Endothelial cell of hepatic sinusoid (primary cell): ENCODE results near the gene FRAS1.

Experiments used
- in situ Hi-C: cut with HindIII; loops from 2 replicates; pipeline ENCODE4 v1.10.0; 2017; ENCODE audit warnings: low sequenced_read_pairs

Gene FRAS1

DNA sequence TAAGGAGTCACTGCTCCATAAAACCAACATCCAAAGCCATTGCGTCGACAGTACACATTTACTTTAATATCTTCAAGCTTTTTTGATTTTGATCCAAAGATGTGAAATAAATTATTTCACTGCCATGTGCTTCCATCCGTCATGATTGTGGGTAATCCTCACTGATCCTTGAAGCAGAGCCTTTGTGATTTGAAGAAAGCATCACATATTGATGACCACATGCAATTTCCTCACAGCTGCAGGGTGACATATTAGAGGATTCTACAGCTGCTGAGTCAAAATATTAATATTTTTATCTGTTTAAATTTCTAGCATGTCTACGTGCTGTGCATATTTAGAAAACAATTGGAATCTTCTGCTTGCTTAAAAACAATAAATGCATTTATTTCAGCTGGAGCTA lies 297.7 kb downstream of the FRAS1 start:
- in situ Hi-C loops, result no loop called here

GRCh38 chr4:78355306-78355705 lies 298.2 kb downstream of the FRAS1 start:
- in situ Hi-C loops, result no loop called here

DNA sequence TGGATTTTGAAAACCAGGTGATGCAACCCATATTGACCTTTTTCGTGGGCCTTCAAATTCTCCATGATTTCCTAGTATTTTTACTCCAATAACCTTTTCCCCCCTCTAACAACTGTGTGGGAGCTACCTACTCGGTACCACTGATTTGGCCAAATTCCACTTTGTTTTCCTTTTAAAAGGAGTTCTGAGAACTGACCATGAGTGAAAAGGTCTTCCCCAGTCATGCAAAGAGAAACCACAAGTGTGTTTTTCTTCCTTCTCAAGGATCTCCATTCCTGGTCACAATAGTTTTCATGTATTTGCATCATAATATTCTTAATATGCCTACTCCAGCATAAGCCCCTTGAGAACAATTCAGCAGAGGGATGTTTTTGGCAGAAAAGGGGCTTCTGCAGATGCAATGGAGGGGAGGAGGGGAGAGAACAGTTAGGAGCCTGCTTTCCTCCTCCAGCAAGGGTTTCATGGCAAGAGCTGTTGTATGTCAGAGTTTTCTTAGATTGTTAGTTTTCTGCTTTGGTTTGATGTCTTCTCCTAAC lies 299.2 kb downstream of the FRAS1 start:
- in situ Hi-C loops, result no loop called here

DNA sequence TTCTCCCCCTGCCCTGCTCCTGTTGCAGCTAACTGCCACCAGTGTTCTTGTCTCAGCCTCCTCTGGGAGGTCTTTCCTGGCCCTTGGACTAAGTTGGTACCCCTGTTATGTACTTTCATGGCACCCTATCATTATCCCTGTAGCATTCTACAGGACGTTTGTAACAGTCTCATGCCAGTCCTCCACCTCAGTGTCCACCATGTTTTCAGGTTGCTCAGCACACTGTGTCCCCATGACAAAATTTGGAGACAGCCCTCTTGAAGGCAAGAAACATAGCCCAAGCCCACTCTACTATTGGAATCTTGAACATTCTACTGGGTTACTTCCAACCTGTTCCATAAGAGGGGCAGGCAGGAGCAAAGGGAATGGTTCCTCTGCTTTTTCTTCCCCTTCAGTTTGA lies 300.0 kb downstream of the FRAS1 start:
- in situ Hi-C loops, result no loop called here

- in situ Hi-C loops, result no loop called here
Measured at GRCh38 chr4:78360466-78360865, 303.3 kb downstream of the FRAS1 start.

- in situ Hi-C loops, result no loop called here
Measured at GRCh38 chr4:78361621-78362120, 304.5 kb downstream of the FRAS1 start.

DNA sequence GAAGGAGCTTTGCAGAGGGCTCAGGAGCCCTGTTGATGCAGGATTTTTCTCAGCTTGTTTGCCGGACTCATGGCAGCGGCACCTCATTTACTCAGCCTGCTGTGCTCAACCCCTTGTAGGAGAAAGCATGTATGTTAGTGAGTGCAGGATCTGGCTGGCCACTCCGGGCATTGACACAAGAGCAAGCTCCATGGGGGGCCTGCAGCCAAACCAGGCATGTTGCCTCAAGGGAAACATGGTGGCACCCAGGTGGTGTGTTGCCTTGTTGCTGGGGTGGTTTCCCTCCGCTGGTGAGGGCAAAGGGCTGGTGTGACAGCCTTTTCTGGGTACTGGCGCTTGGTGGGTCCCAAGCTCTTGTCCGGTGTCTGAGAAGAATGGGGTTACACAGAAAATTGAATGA lies 305.2 kb downstream of the FRAS1 start:
- in situ Hi-C loops, result no loop called here

DNA sequence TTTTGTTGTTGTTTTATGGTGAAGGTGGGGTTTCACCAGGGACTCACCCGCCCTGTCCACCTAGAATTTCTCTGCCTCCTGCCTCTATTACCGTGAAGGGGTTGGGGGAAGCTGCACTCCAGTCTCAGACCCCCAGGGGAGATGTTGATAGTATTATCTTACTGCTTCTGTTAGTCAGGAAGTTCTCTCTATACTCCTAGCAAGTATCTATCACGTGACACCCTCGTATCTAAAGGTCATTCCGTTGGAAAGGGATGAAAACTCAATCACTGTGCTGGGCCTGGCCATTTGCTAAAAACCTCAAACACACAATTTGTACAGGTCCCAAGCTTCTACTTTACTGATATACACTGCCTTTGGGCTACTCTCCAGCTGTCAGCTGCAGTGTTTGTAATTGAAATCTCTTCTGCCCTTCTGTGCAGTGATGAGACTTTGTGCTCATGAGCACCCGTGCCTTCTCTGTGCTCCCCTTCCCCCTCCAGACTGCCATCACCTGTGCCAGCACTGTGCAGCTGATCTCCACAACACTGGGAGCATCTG lies 306.0 kb downstream of the FRAS1 start:
- in situ Hi-C loops, result no loop called here

DNA sequence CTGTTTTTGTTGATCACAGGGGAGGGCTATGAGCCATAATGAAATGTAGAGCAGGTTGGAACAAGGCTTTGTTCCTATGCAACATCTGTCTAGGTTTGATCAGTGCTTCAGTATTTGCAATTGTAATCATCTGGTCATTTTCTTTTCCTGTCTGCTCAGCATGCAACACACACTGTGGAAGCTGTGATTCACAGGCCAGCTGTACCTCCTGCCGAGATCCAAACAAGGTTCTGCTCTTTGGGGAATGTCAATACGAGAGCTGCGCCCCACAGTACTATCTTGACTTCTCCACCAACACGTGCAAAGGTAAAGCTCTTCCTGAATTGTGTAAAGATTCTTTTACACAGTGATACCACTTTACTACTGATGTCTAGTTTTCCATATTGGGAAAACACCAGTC lies 312.6 kb downstream of the FRAS1 start:
- in situ Hi-C loops, result no loop called here

DNA sequence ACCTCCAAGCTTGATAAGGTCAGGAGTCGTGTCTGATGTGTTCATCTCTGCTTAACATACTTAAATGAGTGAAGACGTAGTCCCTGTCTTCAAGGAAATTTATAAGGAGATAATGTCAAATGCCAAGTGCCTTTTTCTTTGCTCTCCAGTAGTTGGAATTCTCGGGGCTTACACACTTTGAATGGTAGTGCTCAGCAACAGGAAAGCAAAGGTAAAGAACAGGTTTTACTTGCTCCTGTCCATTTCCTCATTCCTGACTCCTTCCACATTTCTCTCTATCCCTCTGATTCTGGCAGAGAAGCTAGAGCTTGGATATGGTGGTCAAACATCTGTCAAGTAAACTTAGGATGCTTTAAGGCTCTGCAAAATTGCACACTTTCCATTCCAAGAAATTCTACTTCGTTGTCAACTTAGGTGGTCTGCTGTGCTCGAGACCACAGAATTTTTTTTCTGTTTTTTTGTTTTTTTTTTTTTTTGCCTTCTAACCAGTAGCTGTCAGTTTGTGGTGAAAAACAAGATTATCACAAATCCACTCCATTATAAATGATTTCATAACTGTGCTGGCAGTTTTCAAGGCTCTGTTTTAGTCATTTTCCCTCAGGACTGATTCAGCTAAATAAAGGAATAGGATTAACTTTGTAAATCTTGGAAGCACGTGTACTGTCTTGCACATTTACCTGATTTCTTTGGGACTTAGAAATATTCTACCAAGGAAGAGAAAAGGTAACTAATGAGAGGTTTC lies 313.7 kb downstream of the FRAS1 start:
- in situ Hi-C loops, result no loop called here

DNA sequence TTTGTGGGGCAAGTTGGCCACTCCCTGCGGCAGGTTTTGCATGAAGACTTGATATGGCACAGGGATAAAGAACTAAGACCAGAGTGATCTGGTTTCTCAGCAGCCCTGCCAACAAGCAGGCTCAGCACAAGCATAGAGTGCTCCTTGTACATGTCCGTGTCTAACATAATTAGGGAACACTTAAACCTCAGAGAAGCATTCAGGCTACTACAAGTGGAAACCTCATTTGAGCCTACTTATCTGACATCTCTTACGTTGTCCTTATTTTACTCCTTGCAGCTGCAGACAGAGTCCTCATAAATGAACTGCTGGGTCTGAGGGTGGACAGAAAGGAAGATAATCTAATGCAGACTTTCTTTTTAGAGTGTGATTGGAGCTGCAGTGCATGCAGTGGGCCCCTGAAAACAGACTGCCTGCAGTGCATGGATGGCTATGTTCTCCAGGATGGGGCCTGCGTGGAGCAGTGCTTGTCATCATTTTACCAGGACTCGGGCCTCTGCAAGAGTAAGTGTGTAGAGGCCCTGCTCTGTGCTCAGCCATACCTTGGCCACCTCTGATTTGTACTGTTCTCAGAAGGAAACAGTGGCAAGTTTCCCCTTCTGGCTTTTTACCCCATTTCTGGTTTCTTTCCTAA lies 315.3 kb downstream of the FRAS1 start:
- in situ Hi-C loops, result no loop called here

DNA sequence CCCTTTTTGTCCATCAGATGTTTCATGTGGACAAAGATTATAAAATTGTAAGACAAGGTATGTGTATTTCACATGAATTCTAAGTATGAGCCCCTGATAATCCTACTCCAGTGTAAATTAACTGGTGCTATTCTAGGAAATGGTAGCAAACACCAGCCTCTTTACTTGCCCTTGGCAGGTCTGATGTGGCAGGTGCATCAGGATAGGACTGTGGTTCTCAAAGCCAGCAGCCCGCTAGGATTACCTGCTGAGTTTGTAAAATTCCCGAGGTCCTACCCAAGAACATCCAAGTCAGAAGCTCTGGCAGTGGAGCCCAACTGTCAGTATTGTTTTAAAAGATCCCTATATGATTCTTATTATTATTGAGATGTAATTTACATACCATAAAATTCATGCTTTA lies 320.4 kb downstream of the FRAS1 start:
- in situ Hi-C loops, result no loop called here

DNA sequence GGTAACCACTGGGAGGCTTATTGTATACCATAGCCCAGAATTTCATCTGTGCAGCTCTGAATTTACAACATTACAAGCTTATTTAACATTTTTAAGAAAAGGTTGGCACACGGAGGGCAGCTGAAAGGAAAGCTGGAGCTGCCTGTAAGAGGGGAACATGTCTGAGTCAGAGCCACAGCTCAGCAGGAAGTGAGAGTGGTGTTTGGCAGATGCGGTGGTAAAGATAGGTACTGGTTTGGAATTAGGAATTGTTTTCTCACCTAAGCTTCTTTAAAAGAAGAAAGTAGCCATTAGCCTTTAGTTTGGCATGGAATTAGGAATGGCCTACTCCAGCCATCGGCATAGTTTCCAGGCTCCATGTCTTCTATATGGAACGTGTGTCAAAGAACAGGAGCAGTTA lies 321.9 kb downstream of the FRAS1 start:
- in situ Hi-C loops, result no loop called here

DNA sequence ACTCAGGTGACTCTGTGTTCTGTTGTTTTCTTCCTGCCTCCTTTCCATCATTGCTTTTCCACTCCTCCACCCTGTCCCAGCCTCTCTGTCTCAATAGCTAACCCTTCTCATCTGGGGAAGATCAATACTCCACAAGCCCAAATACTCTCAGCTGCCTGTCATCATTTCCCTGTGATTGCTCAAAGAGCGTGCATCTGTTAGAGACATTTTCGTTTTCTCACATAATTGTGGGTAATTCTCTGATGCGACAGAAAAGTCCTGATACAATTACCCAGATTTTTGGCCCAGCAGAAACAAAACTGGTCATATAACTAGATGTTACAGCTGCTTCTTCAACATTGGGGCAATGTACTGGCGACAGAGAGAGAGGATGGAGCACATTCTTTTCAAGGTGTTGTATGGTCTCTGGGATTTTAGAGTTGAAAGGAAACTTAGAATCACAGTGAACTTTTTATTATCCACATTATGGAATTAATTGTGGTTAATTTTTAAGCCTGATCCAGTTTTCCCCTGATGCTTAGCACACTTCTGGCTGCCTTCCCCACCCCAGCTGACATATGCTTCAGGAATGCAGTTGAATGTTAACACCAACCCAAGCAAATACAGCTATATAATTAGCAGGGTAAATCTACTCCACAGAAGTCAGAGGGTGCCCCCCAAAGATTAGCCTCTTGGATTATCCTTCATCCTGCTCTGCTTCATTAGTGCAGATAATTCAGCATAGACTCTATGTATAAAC lies 323.0 kb downstream of the FRAS1 start:
- in situ Hi-C loops, result no loop called here

DNA sequence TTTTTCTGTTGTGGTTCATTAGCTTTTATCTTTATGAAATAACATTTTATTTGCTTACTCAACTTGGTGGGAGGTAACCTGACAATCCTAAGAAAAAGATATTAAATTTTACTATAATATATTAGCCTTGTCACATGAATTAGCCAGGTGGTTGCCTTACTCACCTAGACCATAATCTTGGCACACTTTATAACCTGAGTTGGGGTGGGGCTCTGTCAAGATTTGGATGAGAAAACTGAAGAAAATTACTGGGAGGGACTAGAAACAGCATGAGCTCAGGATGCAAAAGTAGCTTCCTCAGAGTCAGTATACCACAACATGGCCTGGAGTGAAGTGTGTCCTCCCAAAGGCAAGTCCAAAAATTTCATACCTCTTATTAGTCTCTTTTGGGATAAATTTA lies 329.6 kb downstream of the FRAS1 start:
- in situ Hi-C loops, result no loop called here

DNA sequence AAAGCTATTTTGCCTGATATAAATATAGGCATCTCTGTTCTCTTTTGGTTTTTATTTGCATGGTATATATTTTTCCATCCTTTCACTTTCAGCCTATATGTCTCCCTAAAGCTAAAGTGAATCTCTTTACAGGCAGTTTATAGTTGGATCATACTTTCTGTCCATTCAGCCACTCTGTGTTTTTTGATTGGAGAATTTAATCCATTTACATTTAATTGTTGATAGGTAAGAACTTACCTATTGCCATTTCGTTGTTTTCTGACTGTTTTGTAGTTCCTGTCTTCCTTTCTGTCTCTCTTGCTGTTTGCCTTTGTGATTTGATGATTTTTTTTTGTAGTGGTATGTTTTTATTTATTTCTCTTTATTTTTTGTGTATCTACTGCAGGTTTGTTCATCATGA lies 338.5 kb downstream of the FRAS1 start:
- in situ Hi-C loops, result no loop called here

GRCh38 chr4:78396613-78397291 lies 339.6 kb downstream of the FRAS1 start:
- in situ Hi-C loops, result no loop called here

GRCh38 chr4:78397292-78397630 lies 340.1 kb downstream of the FRAS1 start:
- in situ Hi-C loops, result no loop called here

DNA sequence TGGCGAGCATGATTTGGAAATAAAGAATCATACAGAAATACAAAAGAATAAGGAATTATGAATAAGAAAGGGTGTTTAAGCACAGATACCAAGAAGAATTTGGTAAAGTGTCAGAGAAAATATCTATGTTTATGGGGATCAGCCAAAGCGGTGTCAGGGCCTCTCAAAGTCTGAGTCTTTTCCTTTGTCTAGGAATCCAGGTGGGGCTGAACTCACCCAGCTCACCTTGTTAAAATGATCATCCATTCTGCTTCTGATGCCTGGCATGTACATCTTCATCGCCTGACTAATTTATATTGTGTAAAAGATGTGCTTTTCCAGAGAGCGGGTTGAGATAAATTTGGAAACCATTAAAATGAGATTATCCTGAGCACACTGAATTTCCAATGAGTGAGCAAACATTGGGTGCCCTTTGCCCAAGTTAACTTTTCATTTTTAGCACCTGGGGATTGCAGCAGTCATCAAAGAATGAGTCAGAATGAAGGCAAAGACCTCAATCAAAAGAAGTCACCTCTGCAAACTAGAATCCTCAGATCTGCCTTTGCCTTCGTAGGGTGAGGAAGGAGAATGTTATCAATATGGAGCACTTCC lies 352.6 kb downstream of the FRAS1 start:
- in situ Hi-C loops, result no loop called here

DNA sequence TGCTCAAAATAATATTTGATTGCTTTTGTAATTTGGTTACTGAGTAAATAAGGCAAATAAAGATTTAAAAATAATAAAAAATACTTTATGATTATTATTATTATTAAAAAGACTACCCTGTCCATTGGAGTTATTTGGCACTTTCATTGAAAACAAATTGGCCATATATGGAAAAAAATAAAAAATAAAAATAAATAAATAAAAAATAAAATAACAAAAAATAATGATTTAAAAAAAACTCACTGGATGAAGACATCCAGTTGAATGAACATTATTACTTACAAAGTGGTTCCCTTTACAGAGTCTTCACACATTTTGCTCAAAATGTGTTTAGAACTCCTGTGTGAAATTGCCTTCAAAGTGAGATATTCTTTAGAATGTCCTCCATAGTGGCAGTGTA lies 353.1 kb downstream of the FRAS1 start:
- in situ Hi-C loops, result no loop called here

- in situ Hi-C loops, result no loop called here
Measured at GRCh38 chr4:78410676-78411075, 353.6 kb downstream of the FRAS1 start.
